GM12878 (cell line): ENCODE data around the gene IL1B. TPM values are rescaled to one million over a fixed set of nuclear protein-coding genes. Genes with fewer than 3 reads are reported as not detected.

Source experiments
- ATAC-seq: fragments of 200-7000 bp; cut with Tn5 transposase; 3 replicates; pipeline ENCODE4 v1.9.1; 2020; ENCODE audit warnings: mild to moderate bottlenecking, moderate library complexity
- BruUV-seq: library from RNA; stranded (reverse); fragments of 400-500 nt; replicated peaks from 2 replicates; lab custom pipeline; 2021; lab: Mats Ljungman, UMichigan
- CTCF ChIA-PET: fragments of 300-600 bp; sonication (Branson Sonifier 250); formaldehyde crosslinking; extraction: SDS; loops from one replicate; lab custom pipeline; 2021; ENCODE audit warnings: inconsistent platforms; lab: Yijun Ruan, JAX
- POLR2A ChIA-PET: fragments of 350-600 bp; formaldehyde crosslinking; extraction: SDS; loops from one replicate; lab custom pipeline; 2021; ENCODE audit warnings: inconsistent platforms; lab: Charles Lee
- RAD21 ChIA-PET: fragments of 300-600 bp; sonication (Branson Sonifier 250); formaldehyde crosslinking; loops from one replicate; lab custom pipeline; 2023; ENCODE audit warnings: antibody characterized with exemption; ENCODE audit not compliant: unreplicated experiment; lab: Charles Lee
- SMC1A ChIA-PET: fragments of 300-600 bp; sonication (Branson Sonifier 250); formaldehyde crosslinking; loops from one replicate; lab custom pipeline; 2023; ENCODE audit not compliant: unreplicated experiment, uncharacterized antibody; lab: Charles Lee
- DNase-seq: peaks from one replicate; pipeline ENCODE4 v3.0.0-alpha.2; 2011; ENCODE audit warnings: low read depth, low spot score
- FAIRE-seq: peaks from 3 replicates; lab custom pipeline; 2011; peaks lifted over from hg19 to GRCh38; lab: Jason Lieb, UNC
- H2AFZ ChIP-seq: 2 replicates; pipeline ENCODE4 v1.6.0; 2011; ENCODE audit warnings: low read depth, low read length, control low read depth; ENCODE audit not compliant: control insufficient read depth
- H3K27ac ChIP-seq: 2 replicates; pipeline ENCODE4 v1.5.1; 2011; ENCODE audit warnings: control low read depth; ENCODE audit not compliant: control insufficient read depth, insufficient read depth
- H3K27me3 ChIP-seq, 2 experiments: replicated peaks in 1 of 2; 2 replicates each; pipeline versions ENCODE4 v1.6.0 to v1.6.1; 2011; ENCODE audit warnings: low read length in 1 of 2; ENCODE audit not compliant: control insufficient read depth in 2 of 2, insufficient read depth in 2 of 2
- H3K36me3 ChIP-seq, 2 experiments: 2 replicates each; pipeline ENCODE4 v1.5.1; 2011; ENCODE audit warnings: low read length in 1 of 2; ENCODE audit not compliant: control insufficient read depth in 2 of 2, insufficient read depth in 2 of 2
- H3K4me1 ChIP-seq: 2 replicates; pipeline ENCODE4 v1.6.1; 2011; ENCODE audit warnings: mild to moderate bottlenecking, low read length, moderate library complexity, mixed read lengths; ENCODE audit not compliant: control insufficient read depth, insufficient read depth
- H3K4me2 ChIP-seq: 2 replicates; pipeline ENCODE4 v1.6.0; 2011; ENCODE audit warnings: control low read depth; ENCODE audit not compliant: control insufficient read depth, insufficient read depth
- H3K4me3 ChIP-seq: fragments of 200-600 bp; sonication (generic); 2 replicates; pipeline ENCODE4 v1.5.1; 2016
- H3K79me2 ChIP-seq: 2 replicates; pipeline ENCODE4 v1.6.0; 2011; ENCODE audit warnings: low read length; ENCODE audit not compliant: control insufficient read depth, insufficient read depth
- H3K9ac ChIP-seq: 2 replicates; pipeline ENCODE4 v1.8.0; 2011; ENCODE audit warnings: low read length, control low read depth, mixed read lengths; ENCODE audit not compliant: control insufficient read depth, insufficient read depth
- H3K9me3 ChIP-seq: replicated peaks from 3 replicates; pipeline ENCODE4 v1.5.1; 2011; ENCODE audit warnings: mild to moderate bottlenecking, low read length; ENCODE audit not compliant: control insufficient read depth, insufficient read depth
- H4K20me1 ChIP-seq: 2 replicates; pipeline ENCODE4 v1.6.0; 2011; ENCODE audit not compliant: control insufficient read depth, insufficient read depth
- ATF3 ChIP-seq: IDR thresholded peaks from 2 replicates; pipeline ENCODE4 v1.6.1; 2011; ENCODE audit warnings: low read depth, mild to moderate bottlenecking, low read length, moderate library complexity, borderline replicate concordance; ENCODE audit errors: extremely low read depth
- ATF7 ChIP-seq: fragments of 450-650 bp; IDR thresholded peaks from 2 replicates; pipeline ENCODE4 v1.6.1; 2016; ENCODE audit warnings: low read depth, mild to moderate bottlenecking
- BHLHE40 ChIP-seq, 2 experiments: fragments of 450-650 bp in 1 of 2; IDR thresholded peaks; 2 replicates each; pipeline ENCODE4 v1.6.1; 2011 to 2017; ENCODE audit warnings: low read depth in 2 of 2, borderline replicate concordance in 1 of 2, improper control_type of control experiment in 1 of 2, low read length in 1 of 2, mild to moderate bottlenecking in 1 of 2
- FOXM1 ChIP-seq: IDR thresholded peaks from 2 replicates; pipeline ENCODE4 v1.6.1; 2012; ENCODE audit warnings: low read depth, mild to moderate bottlenecking, inconsistent platforms, low read length, moderate library complexity
- HDGF ChIP-seq: fragments of 450-650 bp; IDR thresholded peaks from 2 replicates; pipeline ENCODE4 v1.6.1; 2016; ENCODE audit warnings: antibody characterized with exemption
- MXI1 ChIP-seq: fragments of 150-350 bp; IDR thresholded peaks from 2 replicates; pipeline ENCODE4 v1.6.1; 2011; ENCODE audit warnings: low read depth, mild to moderate bottlenecking, inconsistent platforms, low read length, improper control_type of control experiment
- NR2F1 ChIP-seq: fragments of 450-650 bp; conservative IDR thresholded peaks from 2 replicates; pipeline ENCODE4 v1.6.1; 2017; ENCODE audit warnings: mild to moderate bottlenecking
- YY1 ChIP-seq: IDR thresholded peaks from 2 replicates; pipeline ENCODE4 v1.6.1; 2011; ENCODE audit warnings: low read depth, mild to moderate bottlenecking, low read length
- ZNF207 ChIP-seq: fragments of 450-650 bp; IDR thresholded peaks from 2 replicates; pipeline ENCODE4 v1.6.1; 2014; ENCODE audit warnings: antibody characterized with exemption, mild to moderate bottlenecking, borderline replicate concordance
- WGBS: methylation state at CpG from one replicate; pipeline ENCODE4 v1.1.6; 2016; ENCODE audit warnings: low lambda C conversion rate; ENCODE audit not compliant: insufficient replicate concordance, insufficient coverage; ENCODE audit errors: missing lambda C conversion rate; 5-methylcytosine and 5-hydroxymethylcytosine counted together
- in situ Hi-C: fragments of 300-500 bp; cut with MboI; formaldehyde crosslinking; loops from 9 replicates; pipeline ENCODE4 v1.14.3; 2018; ENCODE audit warnings: mixed read lengths
- intact Hi-C: fragments of 100-400 bp; cut with micrococcal nuclease; formaldehyde crosslinking; loops from one replicate; pipeline ENCODE4 v1.14.2; 2022; ENCODE audit not compliant: unreplicated experiment
- polyA plus RNA-seq, 11 experiments: library from polyadenylated mRNA; depleted of rRNA in 4 of 11; unstranded in 6 of 11; stranded (reverse) in 5 of 11; fragments of >200 nt; fragmentation: Nextera tagmentation in 4 of 11; fragmentation: Illumina TruSeq in 1 of 11; extraction: Ambion mirVana in 4 of 11; extraction: Trizol in 1 of 11; gene quantifications; 1 replicate in 1 of 11; 2 replicates in 10 of 11; pipeline versions ENCODE4 v1.2.1 to v1.2.3, GENCODE V29; 2011 to 2016; ENCODE audit warnings: inconsistent platforms in 2 of 11, missing spikeins in 2 of 11, low read depth in 1 of 11
- total RNA-seq, 4 experiments: library from RNA; depleted of rRNA in 3 of 4; stranded (reverse); fragments of >200 nt in 3 of 4; fragmentation: Illumina TruSeq in 1 of 4; extraction: Trizol in 1 of 4; gene quantifications; 2 replicates each; pipeline versions ENCODE4 v1.2.1 to v1.2.3, GENCODE V29; 2013 to 2021

The IL1B gene
- total and polyA plus RNA-seq, 10 of the 15 experiments (the other 5 are each of a cell fraction or from before 2014, with no cell fraction given): 0.20 to 1.6 (median 0.84) TPM

DNA sequence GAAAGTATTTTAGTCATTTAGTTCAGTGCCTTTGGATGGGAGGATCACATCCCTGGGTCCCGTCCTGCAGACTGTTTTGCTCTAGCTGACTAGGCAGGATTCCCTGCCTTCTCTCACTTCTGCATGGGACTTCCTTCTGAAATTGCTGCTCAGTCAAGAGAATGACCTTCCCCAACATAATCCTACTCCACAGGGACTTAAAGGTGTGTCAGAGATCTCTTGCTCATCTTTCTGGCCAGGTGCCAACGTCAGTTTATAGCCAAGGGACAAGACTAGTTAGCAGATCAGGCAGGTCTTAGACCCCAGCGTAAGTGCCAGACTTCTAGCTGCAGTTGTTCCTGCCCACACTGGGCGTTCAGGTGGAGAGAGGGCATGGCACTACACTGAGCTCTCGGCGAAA is 9.5 kb upstream of the IL1B start:
- in situ Hi-C loops: no loop called here
- no TSS peak for BruUV-seq
- H3K79me2 ChIP-seq: no peaks in the 10 kb centered on the region
- H3K9ac ChIP-seq: no peak overlapping the region
- 43% methylated on average over 6 of the region's 6 CpGs for WGBS
- no peaks in the 10 kb centered on the region for H4K20me1 ChIP-seq
- H3K4me1 ChIP-seq: peaks cover 12% of the 10 kb centered on the region
- no peaks in the 10 kb centered on the region for H3K36me3 ChIP-seq
- no peak overlapping the region for H2AFZ ChIP-seq
- intact Hi-C loops: no loop called here
- ChIA-PET POLR2A (no interaction called here), SMC1A (interaction anchor here (0.8 kb wide), 2 partner anchors 9 to 16 kb away, joined by 3 read pairs; partner anchors contain the start of gene IL1B)
- DNase-seq (no peak), ATAC-seq (no peak)
- no peaks in the 10 kb centered on the region for H3K9me3 ChIP-seq
- H3K4me2 ChIP-seq: no peak overlapping the region
- TF ChIP-seq BHLHE40 (IDR thresholded peaks at IDR 0.05; ENCODE audit: borderline replicate concordance in 1 of 2, low read depth in 2 of 2, low read length in 1 of 2) (no peak), HDGF (no peak), ATF3 (no peak), NR2F1 (no peak), FOXM1 (no peak), ATF7 (no peak), YY1 (no peak), MXI1 (no peak), ZNF207 (no peak)
- TF ChIP-seq, all 136 proteins: peak for 0
- Histone ChIP-seq H3K27ac (no peak overlapping the region), H3K4me3 (no peak overlapping the region), H3K27me3 (no peaks in the 10 kb centered on the region)
- ChIA-PET RAD21 (no interaction called here), CTCF (interaction anchor here (0.9 to 1.9 kb wide), 2 partner anchors 39 to 97 kb away, joined by 4 to 8 read pairs; no protein-coding TSS in a partner anchor)
- no peak for FAIRE-seq
